ENCODE measurements around the gene AAK1.

GRCh38 chr2:69461404-69461803 is 182.1 kb downstream of the AAK1 start:
- no peak for TF ChIP-seq POLR2A (IDR thresholded peaks at IDR 0.05)
- no peak for TF ChIP-seq CTCF (IDR thresholded peaks at IDR 0.05)
